ENCODE results near the gene HLA-DMB. TPM values are rescaled to one million over a fixed set of nuclear protein-coding genes. Genes with fewer than 3 reads are reported as not detected.
"Not testable (repeated sequence)": the region's sequence is repeated elsewhere in the genome, so short reads cannot be mapped to it uniquely, and the experiment has no call there.

The HLA-DMB gene
- total RNA-seq, 1 donor from 2014 or later = 1.3 TPM

DNA sequence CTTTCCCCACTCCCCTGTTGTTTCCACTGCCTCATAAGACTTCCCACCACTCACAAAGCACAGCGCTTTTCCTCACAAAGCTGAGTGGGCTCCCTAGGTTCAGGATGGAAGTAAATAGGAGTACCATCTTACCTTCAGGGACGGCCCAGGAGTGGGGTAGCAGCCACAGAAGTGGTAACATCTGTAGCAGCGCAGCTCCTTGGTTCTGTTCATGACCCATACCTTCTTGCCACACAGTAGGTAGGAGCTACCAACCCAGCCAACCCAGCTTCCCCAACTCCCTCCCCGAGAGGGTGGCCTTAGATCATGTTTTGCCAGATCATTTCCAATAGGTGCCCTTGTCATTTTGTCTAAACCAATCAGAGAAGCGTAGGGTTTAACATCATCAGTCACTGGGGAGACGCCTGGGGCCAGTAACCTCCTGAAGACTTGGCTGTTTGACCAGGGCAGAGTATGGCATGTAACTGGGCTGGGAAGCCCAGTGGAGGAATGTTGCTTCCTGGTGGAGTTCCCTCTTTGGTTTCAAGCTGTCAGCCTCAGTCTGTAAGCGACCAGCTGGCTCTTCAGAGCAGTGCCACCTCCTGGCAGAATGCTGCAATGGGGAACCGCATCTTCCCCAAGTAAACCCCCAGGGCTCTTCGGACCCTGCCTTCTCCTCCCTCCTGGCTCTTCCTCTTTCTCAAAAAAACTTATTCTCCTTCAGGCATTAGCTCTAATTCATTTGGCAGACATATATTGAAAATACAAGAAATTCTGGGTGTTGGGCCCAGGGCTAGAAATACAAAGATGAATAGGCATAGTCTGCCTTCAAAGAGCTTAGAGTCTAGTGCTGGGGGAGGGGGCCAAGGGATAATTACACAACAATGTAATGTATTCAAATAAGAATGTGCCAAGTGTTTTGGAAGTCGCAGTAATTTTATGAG lies 12.2 kb upstream of the HLA-DMB start, which contains the start of gene HLA-DMA:
Gene HLA-DMA (minus strand): TSS at position 281 of the 923 bp plus-strand sequence. CDS start 61 bp downstream, at position 220.
- Mint-ChIP-seq H3K4me1 (ENCODE audit: low read depth) (peaks cover 45% of the 10 kb centered on the region), H3K36me3 (ENCODE audit: low read depth) (peaks cover 6% of the 10 kb centered on the region), H3K27me3 (ENCODE audit: low read depth) (no peaks in the 10 kb centered on the region), H3K9me3 (no peaks in the 10 kb centered on the region), H3K27ac (peak within 1 kb of the TSS; percentile 79), H3K4me3 (ENCODE audit: low read depth) (peak within 1 kb of the TSS; percentile 80)
- DNase-seq (ENCODE audit: low spot score) = peak; percentile 76
- intact Hi-C loops (cut with micrococcal nuclease) = loop anchor here (1.0 kb wide), 1 partner anchor 9 kb away; no protein-coding TSS in a partner anchor

DNA sequence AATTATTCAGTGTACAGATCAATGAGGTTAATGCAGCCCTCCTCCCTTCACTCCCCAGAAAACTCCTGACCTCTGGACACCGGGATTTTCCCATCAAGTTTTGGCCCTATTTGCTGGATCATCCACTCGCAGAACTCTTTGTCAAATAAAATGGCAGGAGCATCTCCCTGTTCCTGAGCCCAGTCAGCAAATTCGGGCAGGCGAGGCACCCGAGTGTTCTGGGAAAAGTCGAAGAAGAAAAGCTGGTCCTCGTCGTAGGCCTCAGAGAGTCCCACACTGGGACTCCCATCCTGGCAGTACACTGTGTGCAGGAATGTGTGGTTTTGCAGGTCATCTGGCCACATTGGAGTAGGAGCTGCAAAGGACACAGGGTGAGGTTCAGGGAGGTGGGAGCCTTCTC lies 9.6 kb upstream of the HLA-DMB start:
- peaks cover 17% of the 10 kb centered on the region for H3K36me3 Mint-ChIP-seq (ENCODE audit: low read depth)
- H3K4me1 Mint-ChIP-seq (ENCODE audit: low read depth) = peaks cover 53% of the 10 kb centered on the region
- DNase-seq (ENCODE audit: low spot score) = no peak
- intact Hi-C loops (cut with micrococcal nuclease) = no loop called here
- no peak overlapping the region for H3K27ac Mint-ChIP-seq
- H3K4me3 Mint-ChIP-seq (ENCODE audit: low read depth) = no peak overlapping the region
- peaks cover 14% of the 10 kb centered on the region for H3K9me3 Mint-ChIP-seq
- H3K27me3 Mint-ChIP-seq (ENCODE audit: low read depth) = no peaks in the 10 kb centered on the region

DNA sequence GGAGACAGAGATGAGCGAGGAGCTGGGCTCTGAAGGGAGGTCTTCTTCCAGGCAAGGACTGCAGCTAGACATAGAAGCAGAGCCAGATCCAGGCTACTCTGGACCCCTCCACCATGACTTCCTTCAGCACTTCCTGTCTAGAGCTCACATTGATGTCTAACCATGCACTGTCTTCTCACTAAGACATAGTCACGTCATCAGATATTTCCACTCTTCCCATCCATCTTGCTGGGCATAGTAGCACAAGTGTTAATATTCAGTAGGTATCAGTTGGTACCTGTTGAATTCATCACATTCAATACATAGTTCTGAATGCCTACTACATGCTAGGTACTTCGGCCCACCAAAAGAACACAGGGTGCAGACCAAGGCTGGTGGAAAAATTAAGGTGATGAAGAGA lies 9.2 kb upstream of the HLA-DMB start:
- Mint-ChIP-seq H3K4me3 (ENCODE audit: low read depth) (no peak overlapping the region), H3K27me3 (ENCODE audit: low read depth) (no peaks in the 10 kb centered on the region), H3K9me3 (peaks cover 19% of the 10 kb centered on the region), H3K4me1 (ENCODE audit: low read depth) (peaks cover 53% of the 10 kb centered on the region), H3K36me3 (ENCODE audit: low read depth) (peaks cover 20% of the 10 kb centered on the region), H3K27ac (no peak overlapping the region)
- intact Hi-C loops (cut with micrococcal nuclease) = no loop called here
- no peak for DNase-seq (ENCODE audit: low spot score)

DNA sequence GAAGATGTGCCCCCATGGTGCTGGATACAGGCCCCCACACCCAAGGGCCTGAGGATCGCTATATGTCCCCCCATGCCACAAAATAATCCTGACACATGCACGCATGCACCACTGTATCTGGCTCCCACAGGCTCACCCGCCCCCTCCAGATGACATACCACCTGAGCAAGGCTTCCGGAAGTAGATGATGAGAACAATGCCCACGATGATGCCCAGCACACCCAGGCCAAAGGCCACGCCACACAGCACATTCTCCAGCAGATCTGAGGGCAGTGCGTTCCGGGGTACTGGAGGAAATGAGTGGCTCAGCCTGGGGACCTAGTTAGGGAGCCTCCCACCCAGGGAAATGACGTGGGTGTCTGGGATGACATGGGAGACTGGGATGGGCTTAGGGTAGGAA lies 8.3 kb upstream of the HLA-DMB start:
- DNase-seq (ENCODE audit: low spot score) = no peak
- Mint-ChIP-seq H3K27ac (no peak overlapping the region), H3K36me3 (ENCODE audit: low read depth) (peaks cover 20% of the 10 kb centered on the region), H3K4me3 (ENCODE audit: low read depth) (no peak overlapping the region), H3K9me3 (peaks cover 21% of the 10 kb centered on the region), H3K27me3 (ENCODE audit: low read depth) (no peaks in the 10 kb centered on the region), H3K4me1 (ENCODE audit: low read depth) (peaks cover 56% of the 10 kb centered on the region)
- intact Hi-C loops (cut with micrococcal nuclease) = no loop called here

DNA sequence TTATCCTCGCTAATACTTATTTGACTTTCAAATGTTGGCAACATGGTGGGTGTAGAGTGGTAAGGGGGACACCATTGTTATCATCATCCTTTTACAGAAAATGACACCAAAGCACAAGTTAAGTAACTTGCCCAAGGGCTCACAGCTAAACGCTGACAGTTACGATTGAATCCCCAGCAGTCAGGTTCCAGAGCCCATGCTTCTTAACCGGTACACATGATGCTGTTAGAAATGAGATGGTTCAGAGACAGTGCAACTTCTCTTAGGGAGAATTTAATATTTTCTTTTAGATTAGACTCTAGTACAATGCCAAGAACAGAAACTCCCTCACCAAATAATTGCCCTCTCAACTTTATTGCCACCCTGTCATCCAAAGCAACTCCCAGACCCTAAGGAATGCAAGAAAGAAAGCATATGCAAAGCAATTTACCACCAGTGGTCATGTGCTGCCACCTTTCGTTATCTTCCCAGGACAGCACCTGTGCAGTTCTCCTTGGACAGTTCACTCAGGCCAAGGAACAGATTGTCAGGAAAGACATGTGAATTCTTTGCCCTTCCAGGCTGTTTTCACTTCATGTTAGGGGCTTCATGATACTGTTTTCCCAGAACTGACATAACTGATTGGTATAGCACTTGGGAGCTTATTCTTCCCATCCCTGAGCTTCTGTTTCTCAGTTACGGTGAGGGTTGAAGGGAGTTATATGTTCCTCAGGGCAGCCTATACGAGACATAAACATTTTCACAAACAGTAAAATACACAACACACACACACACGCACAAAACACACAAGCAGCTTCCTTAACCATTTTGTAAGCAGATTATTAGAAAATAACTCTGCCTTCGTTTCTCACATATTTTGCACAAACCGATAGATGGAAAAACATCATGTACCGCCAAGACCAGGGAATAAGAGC lies 7.0 kb upstream of the HLA-DMB start:
- Mint-ChIP-seq H3K4me1 (ENCODE audit: low read depth) (peaks cover 53% of the 10 kb centered on the region), H3K36me3 (ENCODE audit: low read depth) (peaks cover 20% of the 10 kb centered on the region), H3K4me3 (ENCODE audit: low read depth) (no peak overlapping the region), H3K9me3 (peaks cover 21% of the 10 kb centered on the region), H3K27ac (no peak overlapping the region), H3K27me3 (ENCODE audit: low read depth) (no peaks in the 10 kb centered on the region)
- no peak for DNase-seq (ENCODE audit: low spot score)
- intact Hi-C loops (cut with micrococcal nuclease) = loop anchor here (2.0 kb wide), 1 partner anchor 15 kb away; no protein-coding TSS in a partner anchor

DNA sequence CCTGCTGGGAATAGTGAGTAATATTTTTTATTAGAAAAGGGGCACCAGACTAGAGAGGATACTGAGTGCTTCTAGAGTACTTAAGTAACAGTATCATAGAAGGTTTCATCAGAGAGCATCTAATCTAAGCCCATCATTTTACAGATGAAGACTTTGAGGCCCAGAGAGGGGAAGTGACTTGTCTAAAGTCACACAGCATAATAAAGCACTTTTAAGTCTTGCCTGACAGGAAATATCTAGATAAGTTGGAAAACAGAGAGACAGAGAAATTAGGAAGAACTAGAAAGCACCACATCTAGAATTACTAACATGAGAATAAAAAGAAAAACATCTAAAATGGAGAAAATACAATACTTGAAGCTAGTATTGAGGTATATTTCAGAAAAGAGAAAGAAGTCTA lies 6.1 kb upstream of the HLA-DMB start:
- H3K4me1 Mint-ChIP-seq (ENCODE audit: low read depth) = peaks cover 53% of the 10 kb centered on the region
- DNase-seq (ENCODE audit: low spot score) = no peak
- H3K36me3 Mint-ChIP-seq (ENCODE audit: low read depth) = peaks cover 20% of the 10 kb centered on the region
- intact Hi-C loops (cut with micrococcal nuclease) = loop anchor here (2.0 kb wide), 1 partner anchor 14 kb away; no protein-coding TSS in a partner anchor
- no peak overlapping the region for H3K27ac Mint-ChIP-seq
- H3K27me3 Mint-ChIP-seq (ENCODE audit: low read depth) = no peaks in the 10 kb centered on the region
- H3K4me3 Mint-ChIP-seq (ENCODE audit: low read depth) = no peak overlapping the region
- H3K9me3 Mint-ChIP-seq = peaks cover 21% of the 10 kb centered on the region

DNA sequence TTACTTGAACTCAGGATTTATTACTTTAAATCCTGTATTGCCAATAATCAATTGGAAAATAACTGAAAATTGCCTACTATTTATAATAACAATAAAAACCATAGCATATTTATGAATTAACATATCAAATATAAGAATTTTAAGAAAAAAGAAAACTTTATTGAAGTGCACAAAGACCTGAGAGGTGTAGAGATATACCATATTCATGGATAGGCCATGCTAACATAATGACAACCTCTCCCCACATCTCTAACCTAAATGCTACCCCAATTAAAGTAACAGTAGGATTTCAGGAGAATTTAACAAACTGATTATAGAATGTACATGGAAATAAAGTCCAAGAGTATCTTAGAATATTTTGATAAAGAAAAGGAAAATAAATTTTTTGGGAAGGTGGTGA lies 5.1 kb upstream of the HLA-DMB start:
- Mint-ChIP-seq H3K27ac (no peak overlapping the region), H3K4me3 (ENCODE audit: low read depth) (no peak overlapping the region)
- intact Hi-C loops (cut with micrococcal nuclease) = loop anchor here (2.0 kb wide), 4 partner anchors 13 to 107 kb away; partner anchors contain the start of genes BRD2 and TAP2

DNA sequence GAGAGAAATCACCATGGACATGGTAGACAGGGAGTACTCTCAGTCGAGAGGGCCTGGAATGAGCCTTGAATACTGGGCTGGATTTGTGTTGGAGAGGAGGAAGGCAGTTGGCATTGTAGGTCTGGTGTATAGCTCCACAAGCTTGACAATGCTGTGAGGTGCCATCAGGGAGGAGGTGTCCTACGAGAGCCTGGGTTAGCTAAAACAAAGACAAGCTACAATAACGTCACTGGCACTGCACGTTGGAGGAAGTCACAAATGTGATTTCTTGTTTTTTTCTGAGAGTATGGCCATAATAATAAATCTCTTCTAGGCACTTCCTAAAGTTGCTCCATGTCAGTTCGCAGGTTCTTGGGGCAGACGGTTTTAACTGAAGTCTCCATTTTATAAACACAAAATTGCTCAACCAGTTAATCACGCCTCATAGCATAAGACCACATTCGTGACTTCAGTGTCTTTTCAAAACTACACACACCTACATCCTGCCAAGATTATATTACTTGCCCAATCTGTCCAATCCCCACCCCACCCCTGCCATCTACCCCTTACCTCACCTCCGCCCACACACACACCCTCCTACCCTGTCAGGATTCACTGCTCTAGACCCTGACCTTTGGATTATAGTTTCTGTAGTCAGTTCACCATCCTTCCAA lies 4.4 kb upstream of the HLA-DMB start:
- Mint-ChIP-seq H3K27ac (peak overlapping the region; percentile 9), H3K9me3 (peaks cover 21% of the 10 kb centered on the region), H3K4me3 (ENCODE audit: low read depth) (no peak overlapping the region), H3K4me1 (ENCODE audit: low read depth) (peaks cover 66% of the 10 kb centered on the region), H3K36me3 (ENCODE audit: low read depth) (peaks cover 20% of the 10 kb centered on the region), H3K27me3 (ENCODE audit: low read depth) (no peaks in the 10 kb centered on the region)
- DNase-seq (ENCODE audit: low spot score) = no peak
- intact Hi-C loops (cut with micrococcal nuclease) = loop anchor here (2.0 kb wide), 3 partner anchors 24 to 106 kb away; partner anchors contain the start of genes BRD2 and TAP2

More for the DNA sequence above, 5.1 kb upstream of the HLA-DMB start:
- no peak for DNase-seq (ENCODE audit: low spot score)
- Mint-ChIP-seq H3K9me3 (peaks cover 21% of the 10 kb centered on the region), H3K27me3 (ENCODE audit: low read depth) (no peaks in the 10 kb centered on the region), H3K36me3 (ENCODE audit: low read depth) (peaks cover 20% of the 10 kb centered on the region), H3K4me1 (ENCODE audit: low read depth) (peaks cover 60% of the 10 kb centered on the region)

DNA sequence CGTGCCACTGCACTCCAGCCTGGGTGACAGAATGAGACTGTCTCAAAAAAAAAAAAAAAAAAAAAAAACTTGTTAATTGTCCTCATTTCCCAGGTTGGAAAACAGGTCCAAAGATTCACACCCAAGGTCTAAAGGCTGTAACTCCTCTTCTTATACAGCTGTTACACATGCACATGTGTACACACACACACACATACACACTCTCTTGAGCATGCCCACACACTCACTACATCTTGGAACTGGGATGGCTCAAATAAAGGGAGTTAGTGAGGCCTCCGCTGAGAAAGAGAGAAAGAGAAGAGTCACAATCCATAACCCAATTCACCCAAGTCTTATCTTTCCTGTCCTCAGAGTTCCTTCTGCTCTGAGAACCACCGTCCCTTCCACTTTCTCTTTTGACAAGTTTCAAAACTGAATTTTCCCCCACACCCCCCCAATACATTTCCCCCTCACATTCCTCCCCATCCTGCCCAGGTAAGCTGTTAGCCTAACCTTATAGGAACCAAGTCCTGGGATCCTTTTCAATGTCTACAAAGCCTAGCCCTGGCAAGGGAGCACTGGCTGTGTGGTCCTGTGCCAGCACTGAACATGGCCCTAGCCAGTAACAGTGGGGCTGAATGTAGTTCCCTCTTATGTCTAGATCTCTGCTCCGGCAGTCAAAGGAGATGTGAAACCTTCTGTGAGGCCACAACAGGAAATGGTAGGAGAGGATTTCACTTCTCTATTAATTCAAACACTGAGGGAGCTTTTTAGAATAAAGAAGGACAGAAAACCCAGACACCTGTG lies 3.2 kb upstream of the HLA-DMB start:
- Mint-ChIP-seq H3K4me1 (ENCODE audit: low read depth) (peaks cover 60% of the 10 kb centered on the region), H3K9me3 (peaks cover 21% of the 10 kb centered on the region), H3K27ac (peak overlapping the region; percentile 87), H3K4me3 (ENCODE audit: low read depth) (peak overlapping the region; percentile 82), H3K27me3 (ENCODE audit: low read depth) (no peaks in the 10 kb centered on the region), H3K36me3 (ENCODE audit: low read depth) (peaks cover 18% of the 10 kb centered on the region)
- intact Hi-C loops (cut with micrococcal nuclease) = loop anchor here (1.0 to 2.0 kb wide), 4 partner anchors 9 to 105 kb away; partner anchors contain the start of genes BRD2, HLA-DMA and TAP2
- peak; percentile 34 for DNase-seq (ENCODE audit: low spot score)

DNA sequence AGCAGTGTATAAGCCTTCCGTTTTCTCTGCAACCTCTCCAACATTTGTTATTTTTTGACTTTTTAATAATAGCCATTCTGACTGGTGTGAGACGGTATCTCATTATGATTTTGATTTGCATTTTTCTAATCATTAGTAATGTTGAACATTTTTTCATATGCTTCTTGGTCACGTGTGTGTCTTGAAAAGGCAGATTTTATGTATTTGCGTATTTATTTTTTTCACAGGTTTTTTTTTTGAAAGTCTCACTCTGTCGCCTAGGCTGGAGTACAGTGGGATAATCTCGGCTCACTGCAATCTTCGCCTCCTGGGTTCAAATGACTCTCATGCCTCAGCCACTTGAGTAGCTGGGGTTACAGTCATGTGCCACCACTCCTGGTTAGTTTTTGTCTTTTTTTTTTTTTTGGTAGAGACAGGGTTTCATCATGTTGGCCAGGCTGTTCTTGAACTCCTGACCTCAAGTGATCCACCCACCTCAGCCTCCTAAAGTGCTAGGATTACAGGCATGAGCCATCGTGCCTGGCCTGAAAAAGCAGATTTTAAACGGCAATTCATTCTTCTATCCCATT lies 1.8 kb upstream of the HLA-DMB start:
- DNase-seq (ENCODE audit: low spot score); H3K4me3 Mint-ChIP-seq (ENCODE audit: low read depth); intact Hi-C loops (cut with micrococcal nuclease); H3K27ac Mint-ChIP-seq; H3K27me3 Mint-ChIP-seq (ENCODE audit: low read depth): not testable (repeated sequence)
- Mint-ChIP-seq H3K36me3 (ENCODE audit: low read depth) (peaks cover 13% of the 10 kb centered on the region), H3K4me1 (ENCODE audit: low read depth) (peaks cover 61% of the 10 kb centered on the region), H3K9me3 (peaks cover 21% of the 10 kb centered on the region)

DNA sequence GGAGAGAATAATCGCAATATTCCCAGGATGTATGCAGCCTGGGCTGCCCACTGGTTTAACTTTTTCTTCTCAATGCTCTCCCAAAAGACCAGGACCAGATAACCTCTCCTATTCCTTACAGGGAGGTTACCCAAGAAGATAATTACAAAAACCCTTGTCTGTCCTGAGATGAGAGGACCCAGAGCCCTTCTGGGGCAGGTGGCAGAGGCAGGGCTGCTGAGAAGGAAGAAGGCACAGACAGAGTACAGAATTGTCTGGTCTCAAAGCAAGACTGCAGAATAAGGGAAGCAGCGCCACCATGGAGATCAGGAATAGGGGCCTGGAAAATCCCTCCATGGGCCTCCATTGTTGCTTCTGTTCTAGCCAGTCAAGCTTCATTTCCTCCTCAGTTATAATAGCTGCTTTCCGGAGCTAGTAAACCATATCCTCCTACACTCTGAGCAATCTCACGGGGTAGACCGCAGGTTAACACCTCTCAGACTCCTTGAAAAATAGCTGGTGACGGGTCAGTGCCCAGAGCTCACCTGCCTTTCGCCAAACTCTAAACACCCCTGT lies 463 bp upstream of the HLA-DMB start:
- peak; percentile 36 for DNase-seq (ENCODE audit: low spot score)
- Mint-ChIP-seq H3K27ac (peak overlapping the region; percentile 91), H3K27me3 (ENCODE audit: low read depth) (no peaks in the 10 kb centered on the region), H3K4me3 (ENCODE audit: low read depth) (peak overlapping the region; percentile 77), H3K36me3 (ENCODE audit: low read depth) (peaks cover 6% of the 10 kb centered on the region), H3K9me3 (peaks cover 14% of the 10 kb centered on the region), H3K4me1 (ENCODE audit: low read depth) (peaks cover 55% of the 10 kb centered on the region)
- intact Hi-C loops (cut with micrococcal nuclease) = loop anchor here (1.0 kb wide), 1 partner anchor 8 kb away; no protein-coding TSS in a partner anchor

All from activated T-helper 2 cell treated with anti-CD3 and anti-CD28 coated beads, Interferon-gamma antibody, Interleukin-2, Interleukin-4, amounts not matched to agents 10 μg/mL and 5 μg/mL and 100 μg/mL, durations not matched to agents 14 hours and 24 hours and 36 hours (primary cell).